GM19035 (cell line): ENCODE data around the gene ANXA6.

Experiments used
- ATAC-seq: cut with Tn5 transposase; IDR thresholded peaks from one replicate; pipeline ENCODE4 v1.9.1; 2021; ENCODE audit not compliant: unreplicated experiment

Gene ANXA6

DNA sequence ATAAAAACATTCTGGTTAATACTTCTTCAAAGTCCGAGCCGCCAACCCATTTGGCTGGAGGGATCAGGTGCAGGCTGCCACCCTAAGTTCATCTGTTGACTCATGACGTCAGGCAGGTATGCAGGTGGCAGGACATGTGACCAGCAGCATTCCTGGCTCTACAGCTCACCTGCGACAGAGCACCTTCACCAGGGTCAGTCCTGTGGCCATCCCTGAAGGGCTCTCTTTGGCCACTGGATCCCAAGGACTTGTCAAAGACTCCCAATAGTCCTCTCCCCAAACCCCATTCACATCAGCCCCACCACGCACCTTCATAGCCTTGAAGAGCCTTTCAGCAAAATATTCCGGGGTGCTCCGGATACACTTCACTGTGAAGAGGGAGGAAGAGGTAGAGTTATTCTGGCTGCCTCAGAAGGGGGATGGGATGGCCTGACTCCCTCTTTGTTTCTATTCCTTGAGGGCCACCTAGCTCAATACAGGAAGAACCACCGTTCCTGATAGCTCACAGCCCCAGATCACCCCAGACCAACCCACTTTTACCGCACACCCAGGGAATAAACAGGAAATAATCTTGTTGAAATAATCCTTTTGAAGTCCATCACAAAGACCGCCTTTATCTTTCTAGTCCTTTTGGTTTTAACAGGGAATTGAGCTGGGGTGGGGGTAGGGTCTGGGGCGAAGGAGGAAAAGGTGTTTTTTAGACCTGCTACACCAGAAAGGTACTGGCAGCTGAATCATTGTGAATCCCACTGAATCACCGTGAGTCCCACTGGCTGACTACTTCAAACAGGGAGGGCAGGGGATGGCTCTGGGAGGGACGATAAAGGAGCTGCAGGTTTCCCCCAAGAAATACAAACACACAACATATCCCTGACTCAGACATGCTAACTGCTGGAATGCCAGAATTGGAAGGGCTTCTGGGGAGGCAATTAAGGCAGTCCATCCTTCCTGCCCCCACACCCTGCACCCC is 26.4 kb downstream of the ANXA6 start:
- ATAC-seq = no peak

DNA sequence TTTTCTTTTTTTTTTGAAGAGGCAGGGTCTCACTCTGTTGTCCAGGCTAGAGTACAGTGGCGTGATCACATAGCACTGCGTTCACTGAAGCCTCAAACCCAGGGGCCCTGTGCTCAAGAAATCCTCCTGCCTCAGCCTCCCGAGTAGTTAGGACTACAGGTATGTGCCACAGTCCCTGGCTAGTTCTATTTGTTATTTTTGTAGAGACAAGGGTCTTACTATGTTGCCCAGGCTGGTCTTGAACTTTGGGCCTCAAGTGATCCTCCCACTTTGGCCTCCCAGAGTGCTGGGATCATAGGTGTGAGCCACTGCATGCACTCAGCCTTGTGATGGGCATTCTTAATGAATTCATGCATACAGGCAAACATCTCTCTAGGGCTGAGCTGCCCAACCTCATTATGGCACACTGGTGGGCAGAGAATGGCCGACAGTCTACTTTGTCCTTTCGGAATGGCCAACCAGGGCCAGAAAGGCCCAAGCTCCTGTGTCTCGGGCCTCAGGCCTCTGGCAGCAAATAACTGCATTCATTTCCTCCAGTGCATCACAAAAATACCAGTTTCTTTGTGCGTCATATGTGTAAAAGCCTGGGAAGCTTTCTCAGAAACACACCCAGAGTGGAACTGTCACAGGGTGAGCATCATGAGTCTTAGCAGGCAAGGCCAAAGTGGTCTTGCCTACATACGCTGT is 27.2 kb downstream of the ANXA6 start:
- ATAC-seq = no peak

DNA sequence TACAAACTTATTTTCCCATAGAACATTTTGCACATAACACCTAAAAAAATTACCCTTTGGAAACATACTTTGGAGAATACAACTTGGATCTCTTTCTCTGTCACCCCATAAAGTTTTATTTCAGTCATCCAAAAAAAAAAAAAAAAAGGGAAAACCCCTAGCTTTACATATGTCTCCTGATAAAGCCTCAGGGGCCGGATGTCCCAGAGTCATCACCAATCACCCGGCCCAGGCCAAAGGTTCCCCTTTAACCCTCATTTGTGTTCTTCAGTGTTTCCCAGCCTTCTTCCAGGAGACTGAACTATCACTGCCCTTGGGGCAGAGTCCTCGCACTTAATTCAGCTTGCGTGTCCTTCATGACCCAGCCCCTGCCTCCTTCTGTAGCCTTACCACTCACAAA is 28.8 kb downstream of the ANXA6 start:
- ATAC-seq = no peak

DNA sequence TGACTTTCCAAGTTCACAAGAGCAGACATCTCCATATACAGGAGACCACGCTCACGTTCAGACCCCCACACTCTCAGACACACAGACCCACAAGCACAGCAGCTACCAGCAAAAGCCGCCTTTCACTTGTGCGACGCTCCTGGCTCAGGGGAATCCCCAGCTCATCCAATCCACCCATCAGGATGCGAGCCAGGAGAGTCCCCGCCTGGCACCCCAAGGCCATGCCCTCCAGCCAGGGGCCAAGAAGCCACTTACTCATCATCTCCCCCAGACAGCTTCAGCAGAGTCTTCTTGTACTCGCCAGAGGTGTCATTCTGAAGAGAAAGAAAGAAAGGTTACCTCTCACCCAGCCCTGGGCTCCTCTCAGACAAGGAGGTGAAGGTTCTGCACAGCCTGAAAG is 29.7 kb downstream of the ANXA6 start:
- no peak for ATAC-seq

DNA sequence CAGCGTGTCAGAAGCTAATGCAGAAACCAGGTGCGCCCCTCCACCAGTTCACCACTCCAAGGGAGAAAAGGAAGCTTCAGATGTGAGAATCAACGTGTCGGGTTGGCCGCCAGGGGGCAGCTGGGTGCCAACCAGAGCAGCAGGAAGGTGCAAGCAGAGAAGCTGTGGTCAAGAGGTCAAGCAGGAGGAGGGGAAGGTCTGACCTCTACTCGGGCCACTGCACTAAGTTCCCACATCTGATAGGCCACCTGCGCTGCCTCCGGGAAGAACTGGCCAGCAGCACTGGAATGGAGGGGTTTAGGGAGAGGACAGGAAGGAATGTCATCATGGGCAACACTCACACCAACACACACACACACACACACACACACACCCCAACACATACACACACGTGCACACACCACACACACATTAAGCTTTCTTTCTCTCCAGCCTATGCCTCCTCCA is 31.4 kb downstream of the ANXA6 start:
- ATAC-seq = peak; percentile 40

DNA sequence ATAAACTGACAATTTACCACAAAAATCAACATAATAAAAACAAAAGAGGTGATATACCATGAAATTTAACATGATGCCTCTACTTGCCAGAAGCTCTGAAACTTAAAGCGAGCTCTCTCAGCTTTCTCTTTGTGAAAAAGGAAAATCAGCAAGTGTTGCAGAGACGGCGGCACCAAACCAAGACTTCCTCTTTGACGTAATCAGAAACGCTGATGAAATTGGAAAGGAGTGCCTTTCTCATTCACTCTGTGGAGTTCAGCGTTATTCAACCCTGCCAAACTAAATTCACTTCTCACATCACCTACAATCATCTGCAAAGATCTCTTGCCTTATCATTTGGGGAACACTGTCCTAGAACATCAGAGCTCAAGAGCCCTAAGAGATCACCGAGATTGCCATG is 32.2 kb downstream of the ANXA6 start:
- ATAC-seq = no peak

DNA sequence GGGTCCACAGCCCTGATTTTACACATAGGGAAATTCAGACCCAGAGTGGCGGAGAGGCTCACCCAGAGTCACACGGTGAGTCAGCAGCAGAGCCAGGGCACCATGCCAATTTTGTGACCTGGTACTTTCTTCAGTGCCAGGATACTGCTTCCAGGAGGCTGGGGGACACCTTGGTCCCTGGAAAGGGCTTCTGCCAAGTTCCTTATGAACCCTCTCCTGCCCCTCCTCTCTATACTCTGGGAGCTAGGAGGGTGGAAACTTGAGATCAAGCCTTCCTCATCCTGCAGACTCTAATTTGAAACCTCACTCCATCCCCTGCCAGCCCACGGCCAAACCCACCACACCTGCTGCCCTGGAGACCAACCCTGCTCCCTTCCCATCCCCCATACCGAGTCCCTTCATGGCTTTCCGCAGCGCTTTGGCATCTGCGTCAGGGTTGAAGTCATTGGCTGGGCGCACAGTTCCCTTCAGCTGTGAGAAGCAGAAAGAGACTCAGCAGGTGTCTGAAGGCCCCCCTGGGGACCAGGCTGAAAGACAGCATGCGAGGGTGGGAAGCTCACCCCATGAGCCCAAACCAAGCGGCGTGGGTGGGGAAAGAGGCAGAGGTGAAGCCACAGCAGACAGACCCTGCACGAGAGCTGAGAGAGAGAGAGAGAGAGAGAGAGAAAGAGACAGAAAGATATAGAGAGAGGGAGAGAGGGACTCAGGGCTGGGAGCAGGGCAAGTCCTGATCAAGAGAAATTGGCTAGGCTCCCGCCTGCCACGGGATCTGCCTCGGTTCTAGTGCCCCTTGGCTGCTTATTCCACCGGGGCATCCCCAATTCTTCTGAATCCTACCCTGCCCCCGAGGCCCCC is 33.5 kb downstream of the ANXA6 start:
- ATAC-seq = peak; percentile 85

DNA sequence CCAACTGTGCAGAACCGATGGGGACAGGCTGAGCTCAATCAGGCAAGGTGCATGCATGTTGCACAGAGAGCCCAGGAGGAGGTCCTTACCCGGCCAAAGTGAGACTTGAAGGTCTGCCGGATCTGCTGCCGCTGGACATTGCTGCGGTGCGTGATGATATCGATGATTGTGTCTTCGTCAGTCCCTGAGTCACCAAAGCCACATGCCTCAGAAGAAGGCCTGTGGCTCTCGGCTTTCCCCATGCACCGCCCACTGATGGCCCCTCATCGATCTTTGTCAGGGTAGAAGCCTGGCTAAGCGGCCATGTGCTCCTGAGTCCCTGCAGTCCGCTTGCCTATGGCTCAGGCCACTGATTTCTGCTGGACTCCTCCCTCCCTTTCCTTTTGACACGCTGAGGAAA is 34.8 kb downstream of the ANXA6 start:
- ATAC-seq = no peak

DNA sequence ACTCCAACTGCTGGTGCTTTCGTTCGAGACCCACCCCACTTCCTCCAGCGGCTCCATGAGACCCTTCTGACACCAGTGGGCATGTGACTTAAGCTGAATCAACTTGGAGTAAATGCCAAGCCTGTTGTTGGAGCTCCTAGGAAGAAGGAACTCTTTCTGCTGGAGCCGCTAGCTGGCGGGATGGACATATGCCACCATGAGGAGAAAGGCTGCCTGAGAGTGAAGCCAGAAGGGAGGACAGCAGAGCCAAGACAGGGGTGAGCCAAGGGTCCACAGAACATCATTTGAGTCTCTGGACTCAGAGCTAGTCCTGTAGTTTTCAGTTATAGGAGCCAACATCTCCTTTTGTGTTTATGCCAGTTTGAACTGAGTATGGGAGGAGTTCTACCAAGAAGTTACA is 35.9 kb downstream of the ANXA6 start:
- no peak for ATAC-seq

DNA sequence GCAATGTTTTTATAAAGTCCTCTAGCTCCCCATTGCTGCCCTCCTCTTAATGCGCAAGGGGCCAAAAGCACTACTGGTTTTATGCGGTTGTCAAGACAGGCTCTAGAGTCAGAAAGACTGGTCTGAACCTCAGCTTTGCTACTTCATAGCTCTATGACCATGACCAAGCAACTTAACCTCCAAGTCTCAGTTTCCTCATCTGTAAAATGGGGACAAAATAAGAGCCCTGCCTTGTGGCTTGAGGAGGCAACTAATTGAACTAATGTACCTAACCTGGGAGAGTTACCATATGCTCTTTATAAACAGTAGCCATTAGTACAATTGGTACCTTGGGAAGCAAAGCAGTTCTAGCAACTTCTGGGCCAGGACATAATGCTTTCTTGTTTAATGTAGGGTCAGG is 36.5 kb downstream of the ANXA6 start:
- no peak for ATAC-seq

DNA sequence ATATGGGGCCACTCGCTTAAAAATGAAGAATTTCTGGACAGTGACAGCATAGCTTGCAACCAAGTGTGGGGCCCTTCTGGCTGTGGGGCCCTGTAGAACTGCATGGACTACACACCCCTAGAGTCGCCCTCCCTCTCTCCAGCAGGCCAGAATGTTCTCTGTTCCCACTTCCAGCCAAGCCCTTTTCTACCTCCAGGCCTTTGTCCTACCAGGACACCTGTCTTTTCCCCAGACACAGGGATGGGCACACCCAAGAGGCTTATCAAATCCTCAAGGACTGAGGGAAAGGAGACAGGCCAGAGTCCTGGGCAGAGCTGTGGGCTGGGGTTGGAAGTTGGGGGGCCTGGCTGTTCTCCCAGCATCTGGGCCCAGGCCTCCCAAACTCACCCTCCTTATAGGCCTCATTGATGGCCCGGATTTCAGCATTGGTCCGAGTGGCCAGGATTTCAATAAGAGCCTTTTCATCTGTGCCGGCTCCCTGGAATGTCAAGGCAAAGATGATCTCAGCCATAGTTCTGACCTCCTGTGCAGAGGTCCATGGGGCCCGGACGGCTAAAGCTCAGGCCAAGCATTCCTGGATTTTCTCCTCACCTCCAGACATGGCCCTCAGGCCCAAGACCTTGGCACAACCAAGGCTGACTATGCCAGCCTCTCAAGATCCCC is 38.5 kb downstream of the ANXA6 start:
- no peak for ATAC-seq

DNA sequence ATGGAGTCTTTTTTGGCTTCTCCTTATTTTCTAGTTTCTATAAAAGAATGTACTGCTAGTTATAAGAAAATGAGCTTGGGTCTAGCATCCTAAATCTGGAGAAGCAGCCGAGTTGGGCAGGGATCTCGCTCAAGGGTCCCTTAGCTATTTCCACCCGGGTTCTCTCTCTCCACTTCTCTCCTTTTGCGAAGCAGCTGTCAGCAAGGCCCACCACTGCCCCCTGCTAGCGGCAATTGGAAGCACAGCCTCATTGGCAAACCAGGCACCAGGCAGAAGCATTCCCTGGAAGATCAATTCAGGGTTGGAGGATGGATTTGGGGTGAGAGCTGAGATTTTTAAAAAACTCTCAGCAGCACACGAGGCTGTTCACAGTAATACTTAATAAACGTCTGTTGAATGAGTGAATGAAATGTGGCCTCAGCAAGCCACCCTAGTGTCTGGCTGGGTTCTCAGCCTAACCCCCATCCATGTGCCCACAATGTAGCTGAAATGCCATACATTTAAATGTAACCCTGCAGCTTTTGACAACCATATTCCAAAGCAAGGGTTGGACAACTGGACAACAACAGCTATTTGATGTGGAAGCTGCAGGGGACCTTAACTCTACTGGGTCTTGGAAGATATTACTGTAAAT is 42.2 kb downstream of the ANXA6 start:
- no peak for ATAC-seq

DNA sequence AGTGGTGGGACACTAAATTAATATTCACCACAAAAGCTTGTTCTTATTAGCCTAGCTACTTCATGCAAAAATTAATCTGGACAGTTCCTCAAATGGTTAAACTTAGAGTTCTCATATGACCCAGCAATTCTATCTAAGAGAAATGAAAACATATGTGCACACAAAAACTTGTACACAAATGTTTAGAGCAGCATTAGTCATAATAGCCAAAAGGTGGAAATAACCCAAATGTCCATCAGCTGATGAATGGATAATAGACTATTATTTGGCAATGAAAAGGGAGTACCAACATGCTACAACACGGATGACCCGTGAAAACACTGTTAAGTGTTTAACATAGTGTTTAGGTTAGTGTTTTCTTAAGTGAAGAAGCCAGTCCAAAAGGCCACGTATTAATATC is 43.9 kb downstream of the ANXA6 start:
- no peak for ATAC-seq

DNA sequence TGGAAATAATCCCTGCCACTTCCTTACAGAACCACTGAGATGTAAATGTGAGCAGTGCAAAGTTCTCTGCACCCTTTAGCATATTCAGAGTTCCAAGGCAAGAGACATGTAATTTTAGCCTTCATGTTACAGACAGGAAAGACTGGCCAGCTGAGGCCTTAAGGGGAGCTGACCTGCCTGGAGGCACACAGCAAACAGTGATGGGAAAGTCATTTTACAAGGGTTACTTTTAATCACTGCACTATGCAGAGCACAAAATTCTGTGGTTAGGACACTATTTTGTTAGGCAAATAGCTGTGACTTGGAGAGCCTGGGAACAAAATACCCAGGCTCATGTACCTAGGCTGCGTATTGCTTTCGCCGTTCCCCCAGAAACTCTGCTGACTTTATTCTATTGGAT is 46.6 kb downstream of the ANXA6 start:
- ATAC-seq = no peak

DNA sequence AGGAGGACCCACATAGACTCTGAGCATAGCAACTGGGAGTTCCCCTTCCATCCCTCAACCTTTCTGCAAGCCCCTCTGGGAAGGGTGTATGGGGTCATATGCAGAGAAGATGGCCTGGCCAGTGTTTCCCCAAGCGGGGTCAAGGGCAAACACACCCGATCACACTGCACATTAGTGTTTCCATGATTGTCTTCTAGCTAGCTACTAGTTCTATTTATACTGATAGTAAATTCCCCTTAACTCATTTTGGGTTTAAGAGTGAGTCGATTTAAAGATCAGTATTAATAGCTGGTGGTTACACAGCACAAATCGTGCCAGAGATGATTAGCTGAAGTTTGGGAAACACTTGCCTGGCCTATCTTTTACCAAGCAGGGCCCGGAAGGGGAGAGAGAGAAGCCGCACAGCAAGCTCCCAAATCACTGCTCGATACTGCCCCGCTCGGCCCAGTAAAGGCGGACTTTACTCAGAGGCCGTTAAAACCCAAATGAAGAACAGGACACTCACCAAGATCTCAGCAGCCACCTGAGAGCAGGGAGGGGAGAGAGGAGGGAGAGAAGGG is 47.4 kb downstream of the ANXA6 start:
- peak; percentile 48 for ATAC-seq

DNA sequence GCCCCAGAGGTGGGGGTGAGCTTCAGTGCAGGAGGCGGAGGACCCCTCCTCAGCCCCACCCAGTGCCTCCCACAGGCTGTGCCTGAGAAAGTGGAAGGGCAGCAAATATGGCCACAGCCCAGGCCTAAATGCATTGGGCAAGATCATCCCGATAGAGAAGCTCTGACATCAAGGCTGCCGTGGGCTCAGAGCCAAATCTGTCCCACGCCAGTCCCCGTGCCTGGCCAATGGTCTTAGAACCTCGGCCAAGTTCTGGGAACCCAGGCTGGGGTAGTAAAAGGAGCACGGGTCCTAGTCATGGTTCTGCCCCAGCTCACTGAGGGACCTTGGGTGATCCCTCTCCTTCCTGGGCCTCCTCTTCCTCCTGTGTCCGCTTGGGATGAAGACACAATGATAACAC is 49.0 kb downstream of the ANXA6 start:
- ATAC-seq = no peak

DNA sequence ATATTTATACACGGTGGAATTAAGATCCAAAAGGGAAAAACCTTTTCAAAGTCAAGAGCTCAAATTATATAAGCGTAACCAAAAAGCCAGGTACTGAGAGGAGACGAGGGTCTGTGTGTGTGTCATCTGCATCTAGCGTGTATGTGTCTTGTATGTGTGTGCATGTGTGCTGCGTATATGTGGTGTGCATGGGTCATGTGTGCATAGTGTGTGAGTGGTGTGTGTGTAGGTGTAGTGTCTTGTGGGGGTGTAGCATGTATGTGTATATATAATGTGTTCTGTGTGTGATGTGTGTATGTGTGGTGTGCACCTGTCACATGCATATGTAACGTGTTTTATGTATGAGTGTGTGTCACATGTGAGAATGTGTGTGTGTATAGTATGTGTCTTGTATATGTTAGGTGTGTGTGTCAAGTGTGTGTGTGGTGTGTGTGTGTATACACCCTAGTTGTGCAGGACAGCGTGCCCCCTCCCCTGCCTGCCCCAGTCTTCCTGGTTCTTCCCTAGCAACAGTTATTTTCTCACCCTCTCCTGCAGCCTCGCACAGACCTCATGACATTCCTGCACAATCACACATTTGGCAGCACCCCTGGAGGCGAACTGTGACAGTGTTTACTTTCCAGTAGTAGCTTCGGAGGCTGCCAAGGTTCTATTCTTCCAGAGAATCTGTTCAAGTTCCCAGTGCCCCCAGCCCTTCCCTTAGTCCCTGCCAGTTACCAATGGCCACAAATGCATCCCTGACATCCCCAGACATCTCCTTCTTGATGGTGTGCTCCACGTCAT is 49.6 kb downstream of the ANXA6 start:
- no peak for ATAC-seq

DNA sequence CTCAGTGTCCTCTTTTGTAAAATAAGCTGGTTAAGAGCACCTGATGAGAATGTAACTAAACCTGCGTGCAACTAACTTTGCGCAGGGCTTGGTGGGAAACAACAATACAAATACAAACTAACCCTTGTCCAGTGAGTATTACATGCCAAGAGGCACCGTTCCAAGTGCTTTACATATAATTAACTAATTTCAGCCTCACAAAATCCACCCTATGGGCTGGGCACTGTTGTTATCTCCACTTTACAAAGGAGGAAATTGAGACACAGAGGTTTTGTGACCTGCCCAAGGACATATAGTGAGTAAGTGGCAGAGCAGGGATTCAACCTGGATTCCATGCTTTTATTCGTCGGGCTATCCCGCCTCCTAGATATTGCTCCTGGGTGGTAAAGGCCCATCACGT is 50.5 kb downstream of the ANXA6 start:
- ATAC-seq = no peak

DNA sequence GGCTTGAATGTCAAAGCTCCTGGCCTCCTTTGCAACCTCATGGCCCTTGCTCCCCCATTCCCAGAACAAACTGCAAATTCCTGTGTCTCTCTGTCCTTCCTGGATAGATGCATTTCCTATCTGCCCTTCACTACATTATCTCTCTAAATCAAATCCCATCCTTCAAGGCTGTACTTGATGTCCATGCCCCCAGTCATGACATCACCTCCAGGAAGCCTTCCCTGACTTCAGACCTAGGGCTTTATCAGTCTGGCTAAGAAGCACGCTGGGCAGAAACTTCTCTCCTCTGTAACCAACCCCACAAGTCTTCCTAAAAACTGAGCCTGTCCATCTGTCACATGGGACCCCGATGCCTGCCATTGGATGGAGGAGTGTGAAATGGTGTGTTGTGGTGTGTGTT is 51.1 kb downstream of the ANXA6 start:
- no peak for ATAC-seq
